T1000 (cell line): ENCODE measurements around the gene HMCN2.

ENCODE experiments used
- DNase-seq: peaks from one replicate; lab custom pipeline; 2025; ENCODE audit warnings: mixed read lengths; lab: John Stamatoyannopoulos, UW

Gene HMCN2

GRCh38 chr9:130451509-130452388 lies 186.2 kb downstream of the HMCN2 start:
- peak; percentile 80 for DNase-seq

- DNase-seq: no peak
Observed at GRCh38 chr9:130452835-130453234, 187.3 kb downstream of the HMCN2 start.

- no peak for DNase-seq
Observed at GRCh38 chr9:130453487-130453886, 187.9 kb downstream of the HMCN2 start.

- no peak for DNase-seq
Observed at GRCh38 chr9:130454096-130454811, 188.7 kb downstream of the HMCN2 start.

- DNase-seq: no peak
Observed at GRCh38 chr9:130454812-130455325, 189.3 kb downstream of the HMCN2 start.

GRCh38 chr9:130458027-130458803 lies 192.7 kb downstream of the HMCN2 start:
- DNase-seq: no peak

- DNase-seq: no peak
Observed at GRCh38 chr9:130458804-130459067, 193.2 kb downstream of the HMCN2 start.

- DNase-seq: no peak
Observed at GRCh38 chr9:130459151-130459550, 193.6 kb downstream of the HMCN2 start.

- no peak for DNase-seq
Observed at GRCh38 chr9:130459941-130460669, 194.5 kb downstream of the HMCN2 start.

- DNase-seq: peak; percentile 15
Observed at GRCh38 chr9:130461218-130461630, 195.7 kb downstream of the HMCN2 start.

GRCh38 chr9:130461731-130462130 lies 196.2 kb downstream of the HMCN2 start:
- DNase-seq: no peak

- DNase-seq: no peak
Observed at GRCh38 chr9:130462685-130463540, 197.4 kb downstream of the HMCN2 start.

- DNase-seq: no peak
Observed at GRCh38 chr9:130463763-130464745, 198.5 kb downstream of the HMCN2 start.

- no peak for DNase-seq
Observed at GRCh38 chr9:130465383-130466096, 200.0 kb downstream of the HMCN2 start.

- DNase-seq: no peak
Observed at GRCh38 chr9:130466537-130467217, 201.1 kb downstream of the HMCN2 start.

GRCh38 chr9:130467316-130467715 lies 201.8 kb downstream of the HMCN2 start:
- no peak for DNase-seq

GRCh38 chr9:130468566-130468965 lies 203.0 kb downstream of the HMCN2 start:
- DNase-seq: no peak

GRCh38 chr9:130470269-130470668 lies 204.7 kb downstream of the HMCN2 start:
- DNase-seq: no peak
